H1 (cell line): Measurements from ENCODE around the gene MARCHF3. TPM values are rescaled to one million over a fixed set of nuclear protein-coding genes. Genes with fewer than 3 reads are reported as not detected.

ENCODE experiments used
- CTCF ChIA-PET: fragments of 300-600 bp; sonication (Branson Sonifier 250); formaldehyde crosslinking; loops from one replicate; lab custom pipeline; 2021; ENCODE audit not compliant: partially characterized antibody; lab: Charles Lee
- POLR2A ChIA-PET: fragments of 300-600 bp; sonication (Branson Sonifier 250); formaldehyde crosslinking; loops from one replicate; lab custom pipeline; 2021; ENCODE audit warnings: inconsistent platforms; ENCODE audit not compliant: partially characterized antibody; lab: Charles Lee
- DNase-seq, 2 experiments: peaks; one replicate each; pipeline versions ENCODE4 v3.0.0 to v3.0.0-alpha.2; 2010 to 2022; ENCODE audit warnings: low spot score in 2 of 2, low read depth in 1 of 2, mixed read lengths in 1 of 2
- FAIRE-seq: peaks from 2 replicates; lab custom pipeline; 2011; peaks lifted over from hg19 to GRCh38; lab: Jason Lieb, UNC
- H2AFZ ChIP-seq: 2 replicates; pipeline ENCODE4 v1.8.1; 2012; ENCODE audit warnings: low read length, inconsistent platforms
- H2AK5ac ChIP-seq: 2 replicates; pipeline ENCODE4 v1.6.1; 2013; ENCODE audit warnings: low read depth, low read length
- H2BK120ac ChIP-seq: replicated peaks from 2 replicates; pipeline ENCODE3; 2013; ENCODE audit warnings: low read depth, low read length, inconsistent platforms
- H2BK12ac ChIP-seq: 2 replicates; pipeline ENCODE4 v1.6.1; 2013; ENCODE audit warnings: low read depth, low read length
- H2BK15ac ChIP-seq: 2 replicates; pipeline ENCODE4 v1.6.1; 2013; ENCODE audit warnings: low read length
- H2BK20ac ChIP-seq: 2 replicates; pipeline ENCODE4 v1.6.1; 2013; ENCODE audit warnings: low read length
- H2BK5ac ChIP-seq: 2 replicates; pipeline ENCODE4 v1.6.1; 2013; ENCODE audit warnings: low read depth, low read length
- H3K14ac ChIP-seq: 2 replicates; pipeline ENCODE4 v1.6.1; 2013; ENCODE audit warnings: inconsistent platforms; ENCODE audit not compliant: insufficient read length
- H3K18ac ChIP-seq: 2 replicates; pipeline ENCODE4 v1.6.1; 2013; ENCODE audit warnings: low read length; ENCODE audit errors: extremely low read depth
- H3K23ac ChIP-seq: 2 replicates; pipeline ENCODE4 v1.6.1; 2013; ENCODE audit warnings: inconsistent platforms; ENCODE audit not compliant: insufficient read length
- H3K23me2 ChIP-seq: 2 replicates; pipeline ENCODE4 v1.6.1; 2013; ENCODE audit warnings: low read depth, low read length
- H3K27ac ChIP-seq: 2 replicates; pipeline ENCODE4 v1.6.1; 2011; ENCODE audit warnings: low read depth, low read length, inconsistent platforms
- H3K27me3 ChIP-seq, 4 experiments: replicated peaks in 1 of 4; 1 replicate in 1 of 4; 2 replicates in 3 of 4; pipeline versions ENCODE4 v1.6.1 to v1.8.1; 2011 to 2013; ENCODE audit warnings: low read length in 3 of 4, mild to moderate bottlenecking in 3 of 4, inconsistent platforms in 2 of 4, mixed read lengths in 2 of 4, moderate library complexity in 1 of 4; ENCODE audit not compliant: control insufficient read depth in 3 of 4, insufficient read depth in 3 of 4; ENCODE audit errors: extremely low read depth in 1 of 4
- H3K36me3 ChIP-seq, 4 experiments: 2 replicates each; pipeline versions ENCODE4 v1.6.1 to v1.8.1; 2011 to 2013; ENCODE audit warnings: mild to moderate bottlenecking in 4 of 4, low read length in 3 of 4, moderate library complexity in 2 of 4, control low read depth in 1 of 4, inconsistent platforms in 1 of 4; ENCODE audit not compliant: insufficient read depth in 4 of 4, control insufficient read depth in 2 of 4
- H3K4ac ChIP-seq: replicated peaks from 2 replicates; pipeline ENCODE3; 2013; ENCODE audit warnings: low read length, low read depth, mixed read lengths, inconsistent platforms; ENCODE audit not compliant: insufficient read length
- H3K4me1 ChIP-seq, 4 experiments: replicated peaks in 1 of 4; 1 replicate in 1 of 4; 2 replicates in 3 of 4; pipeline versions ENCODE4 v1.6.1 to v1.8.1; 2011 to 2013; ENCODE audit warnings: low read length in 3 of 4, inconsistent platforms in 2 of 4, mixed read lengths in 1 of 4; ENCODE audit not compliant: insufficient read depth in 4 of 4, control insufficient read depth in 3 of 4
- H3K4me2 ChIP-seq, 2 experiments: 2 replicates each; pipeline versions ENCODE4 v1.6.1 to v1.8.1; 2011 to 2013; ENCODE audit warnings: low read depth in 2 of 2, low read length in 2 of 2, control low read depth in 1 of 2, inconsistent platforms in 1 of 2, mild to moderate bottlenecking in 1 of 2; ENCODE audit not compliant: insufficient read depth in 1 of 2
- H3K4me3 ChIP-seq, 4 experiments: fragments of 200-600, 300-600 bp in 1 of 4; sonication (generic), shearing (Covaris generic), sonication (Bioruptor Twin) in 1 of 4; 2 replicates each; pipeline versions ENCODE4 v1.5.1 to v1.8.1; 2011 to 2016; ENCODE audit warnings: low read length in 4 of 4, low read depth in 3 of 4, control low read depth in 2 of 4, inconsistent platforms in 2 of 4, mild to moderate bottlenecking in 2 of 4, mixed read lengths in 1 of 4, moderate library complexity in 1 of 4; ENCODE audit not compliant: insufficient read depth in 2 of 4; ENCODE audit errors: extremely low read depth in 1 of 4
- H3K56ac ChIP-seq: replicated peaks from 2 replicates; pipeline ENCODE3; 2013; ENCODE audit warnings: low read depth, mild to moderate bottlenecking, mixed read lengths, low read length, inconsistent platforms; ENCODE audit not compliant: insufficient read length
- H3K79me1 ChIP-seq: 2 replicates; pipeline ENCODE4 v1.6.1; 2013; ENCODE audit warnings: low read depth, low read length, control low read depth
- H3K79me2 ChIP-seq, 2 experiments: 2 replicates each; pipeline versions ENCODE4 v1.6.1 to v1.8.1; 2012 to 2013; ENCODE audit warnings: low read length in 2 of 2, mild to moderate bottlenecking in 2 of 2, inconsistent platforms in 1 of 2; ENCODE audit not compliant: insufficient read depth in 2 of 2, control insufficient read depth in 1 of 2
- H3K9ac ChIP-seq, 4 experiments: replicated peaks in 1 of 4; 1 replicate in 1 of 4; 2 replicates in 3 of 4; pipeline versions ENCODE4 v1.6.1 to v1.8.1; 2011 to 2013; ENCODE audit warnings: low read depth in 3 of 4, low read length in 3 of 4, control low read depth in 2 of 4, mild to moderate bottlenecking in 2 of 4, moderate library complexity in 2 of 4, inconsistent platforms in 1 of 4; ENCODE audit errors: extremely low read depth in 1 of 4
- H3K9me3 ChIP-seq, 2 experiments: 2 replicates each; pipeline versions ENCODE4 v1.6.1 to v1.8.1; 2012 to 2013; ENCODE audit warnings: mild to moderate bottlenecking in 2 of 2, moderate library complexity in 2 of 2, control low read depth in 1 of 2, inconsistent platforms in 1 of 2, low read depth in 1 of 2, low read length in 1 of 2, mixed read lengths in 1 of 2; ENCODE audit not compliant: insufficient read depth in 2 of 2
- H4K20me1 ChIP-seq, 2 experiments: replicated peaks in 1 of 2; 2 replicates each; pipeline versions ENCODE3 to v1.8.1; 2011 to 2013; ENCODE audit warnings: inconsistent platforms in 2 of 2, low read length in 2 of 2, mild to moderate bottlenecking in 1 of 2; ENCODE audit not compliant: insufficient read depth in 2 of 2, control insufficient read depth in 1 of 2
- H4K5ac ChIP-seq: 2 replicates; pipeline ENCODE4 v1.6.1; 2013; ENCODE audit warnings: low read length, low read depth, mixed read lengths, inconsistent platforms; ENCODE audit not compliant: insufficient read length
- H4K8ac ChIP-seq: 2 replicates; pipeline ENCODE4 v1.8.0; 2013; ENCODE audit warnings: mild to moderate bottlenecking, moderate library complexity, low read length, inconsistent platforms; ENCODE audit not compliant: insufficient read depth; ENCODE audit errors: extremely low read depth
- H4K91ac ChIP-seq: replicated peaks from 2 replicates; pipeline ENCODE3; 2013; ENCODE audit warnings: low read length, mixed read lengths, inconsistent platforms; ENCODE audit not compliant: insufficient read length
- ATF3 ChIP-seq: IDR thresholded peaks from 2 replicates; pipeline ENCODE4 v1.6.1; 2011; ENCODE audit warnings: low read depth, mild to moderate bottlenecking, low read length; ENCODE audit not compliant: insufficient read depth
- BRCA1 ChIP-seq: IDR thresholded peaks from 2 replicates; pipeline ENCODE4 v1.6.1; 2012; ENCODE audit warnings: low read depth, low read length, improper control_type of control experiment
- CBX5 ChIP-seq: fragments of 300-800, 300-1000 bp; sonication (generic); IDR thresholded peaks from 2 replicates; pipeline ENCODE4 v1.7.1; 2016; ENCODE audit warnings: antibody characterized with exemption, low read length, low read depth
- CBX8 ChIP-seq: fragments of 300-800, 300-1000 bp; sonication (generic); IDR thresholded peaks from 2 replicates; pipeline ENCODE4 v1.7.1; 2016; ENCODE audit warnings: low read depth, low read length, borderline replicate concordance
- EP300 ChIP-seq, 2 experiments: IDR thresholded peaks; 1 replicate in 1 of 2; 2 replicates in 1 of 2; pipeline ENCODE4 v1.6.1; 2011 to 2012; ENCODE audit warnings: low read depth in 2 of 2, low read length in 2 of 2, mild to moderate bottlenecking in 2 of 2, borderline replicate concordance in 1 of 2, inconsistent platforms in 1 of 2, moderate library complexity in 1 of 2
- GTF2F1 ChIP-seq: IDR thresholded peaks from 2 replicates; pipeline ENCODE4 v1.6.1; 2012; ENCODE audit warnings: low read depth, low read length, improper control_type of control experiment, borderline replicate concordance
- JUN ChIP-seq: IDR thresholded peaks from 2 replicates; pipeline ENCODE4 v1.6.1; 2011; ENCODE audit warnings: low read depth, mild to moderate bottlenecking, improper control_type of control experiment, low read length
- JUND ChIP-seq: IDR thresholded peaks from 2 replicates; pipeline ENCODE4 v1.6.1; 2011; ENCODE audit warnings: mild to moderate bottlenecking, improper control_type of control experiment, low read length
- SIX5 ChIP-seq: IDR thresholded peaks from 2 replicates; pipeline ENCODE4 v1.6.1; 2011; ENCODE audit warnings: mild to moderate bottlenecking, low read depth, low read length
- SP2 ChIP-seq: IDR thresholded peaks from 2 replicates; pipeline ENCODE4 v1.6.1; 2012; ENCODE audit warnings: mild to moderate bottlenecking, low read length, inconsistent platforms
- TAF7 ChIP-seq: optimal IDR thresholded peaks from 2 replicates; pipeline ENCODE3; 2011; ENCODE audit warnings: low read depth, mild to moderate bottlenecking, inconsistent platforms, low read length, moderate library complexity, borderline replicate concordance
- TBP ChIP-seq: IDR thresholded peaks from 2 replicates; pipeline ENCODE4 v1.6.1; 2011; ENCODE audit warnings: low read depth, low read length, improper control_type of control experiment
- WGBS, 2 experiments: shearing (Covaris generic) in 1 of 2; methylation state at CpG; one replicate each; pipeline versions ENCODE4 v1.1.6 to v1.1.7; 2013 to 2015; ENCODE audit warnings: low lambda C conversion rate in 2 of 2, mixed read lengths in 2 of 2, inconsistent platforms in 1 of 2, low coverage in 1 of 2, missing lambda C conversion rate in 1 of 2; ENCODE audit not compliant: insufficient replicate concordance in 2 of 2, insufficient coverage in 1 of 2, insufficient read length in 1 of 2; ENCODE audit errors: extremely low coverage in 1 of 2, missing lambda C conversion rate in 1 of 2; 5-methylcytosine and 5-hydroxymethylcytosine counted together
- polyA plus RNA-seq, 7 experiments: library from polyadenylated mRNA; depleted of rRNA in 3 of 7; stranded (reverse) in 5 of 7; unstranded in 2 of 7; fragments of >200 nt in 5 of 7; fragments of 200-250 nt in 2 of 7; gene quantifications; 1 replicate in 5 of 7; 2 replicates in 1 of 7; 4 replicates in 1 of 7; pipeline versions ENCODE4 v1.2.1 to v1.2.3, GENCODE V29; 2011 to 2013; ENCODE audit warnings: missing spikeins in 2 of 7, mixed read lengths in 2 of 7
- total RNA-seq: library from RNA; stranded (reverse); fragmentation: NEBNext Ultra II Directional; extraction: Animal tissue kit (Norgen Biotek cat#: 25700); gene quantifications from 2 replicates; pipeline ENCODE4 v1.2.1, GENCODE V29; 2021

The MARCHF3 gene
- total and polyA plus RNA-seq, 2 of the 8 experiments (the other 6 are each of a cell fraction or from before 2014, with no cell fraction given) = 12.0 to 16.9 TPM

- Histone ChIP-seq H3K9me3 (peaks cover 17 to 18% of the 10 kb centered on the region in 2 experiments), H4K5ac (no peak overlapping the region), H3K18ac (no peak overlapping the region), H4K91ac (no peak overlapping the region), H3K79me1 (no peaks in the 10 kb centered on the region), H3K79me2 (no peaks in the 10 kb centered on the region), H2AFZ (no peak overlapping the region), H3K56ac (no peak overlapping the region), H3K14ac (no peak overlapping the region), H3K9ac (no peak overlapping the region), H3K4me3 (no peak overlapping the region), H2BK120ac (no peak overlapping the region), H3K4me2 (no peak overlapping the region), H2BK12ac (no peak overlapping the region), H2BK15ac (no peak overlapping the region), H2BK20ac (no peak overlapping the region), H3K27me3 (no peaks in the 10 kb centered on the region), H4K8ac (no peak overlapping the region), H2BK5ac (no peak overlapping the region), H4K20me1 (no peaks in the 10 kb centered on the region), H3K23ac (no peak overlapping the region), H3K23me2 (no peaks in the 10 kb centered on the region; the same call in 1 of the 2 replicates), H3K36me3 (peaks cover 0 to 29% (median 2%) of the 10 kb centered on the region in 4 experiments; a peak in 3 of 8 replicates), H3K4me1 (no peaks in the 10 kb centered on the region; a peak in 1 of 7 replicates), H3K27ac (no peak overlapping the region), H2AK5ac (no peak overlapping the region), H3K4ac (no peak overlapping the region)
- CTCF ChIA-PET = no interaction called here
- FAIRE-seq (no peak), DNase-seq (no peak)
- WGBS, 2 experiments = 85% methylated on average over 6 of the region's 6 CpGs; no CpG with 5 or more reads in 1 of the 2 experiments
- TF ChIP-seq JUN (no peak), ATF3 (no peak), CBX8 (no peak), GTF2F1 (no peak), CBX5 (no peak), BRCA1 (no peak), TAF7 (no peak), EP300 (IDR thresholded peaks at IDR 0.05; ENCODE audit: borderline replicate concordance in 1 of 2, low read depth in 2 of 2, low read length in 2 of 2) (no peak), JUND (no peak), TBP (no peak), SIX5 (no peak), SP2 (no peak)
- POLR2A ChIA-PET = no interaction called here
Measured at GRCh38 chr5:126912616-126913200, 117.7 kb downstream of the MARCHF3 start.
